Endothelial cell of umbilical vein (primary cell): ENCODE measurements around the gene CA11. TPM values are rescaled to one million over a fixed set of nuclear protein-coding genes. Genes with fewer than 3 reads are reported as not detected.

ENCODE experiments used
- BruUV-seq: library from RNA; stranded (reverse); fragments of 400-500 nt; replicated peaks from 2 replicates; lab custom pipeline; 2021; lab: Mats Ljungman, UMichigan
- CTCF ChIA-PET: fragments of 300-600, 350-600 bp; sonication (Branson Sonifier 250); formaldehyde crosslinking; loops from one replicate; lab custom pipeline; 2021; ENCODE audit warnings: antibody characterized with exemption, inconsistent platforms; lab: Charles Lee
- POLR2A ChIA-PET: fragments of 300-600, 350-600 bp; sonication (Branson Sonifier 250); formaldehyde crosslinking; loops from one replicate; lab custom pipeline; 2021; ENCODE audit warnings: antibody characterized with exemption, inconsistent platforms; lab: Charles Lee
- DNase-seq: peaks from one replicate; pipeline ENCODE4 v3.0.0-alpha.2; 2011; ENCODE audit warnings: low read depth, low spot score
- FAIRE-seq: peaks from 2 replicates; lab custom pipeline; 2011; peaks lifted over from hg19 to GRCh38; lab: Jason Lieb, UNC
- H2AFZ ChIP-seq: 2 replicates; pipeline ENCODE4 v1.6.0; 2012; ENCODE audit warnings: low read depth, low read length, control low read depth, inconsistent platforms
- H3K27ac ChIP-seq: 2 replicates; pipeline ENCODE4 v1.5.1; 2011; ENCODE audit warnings: low read depth, mild to moderate bottlenecking, control low read depth, low read length, moderate library complexity; ENCODE audit not compliant: insufficient read depth
- H3K27me3 ChIP-seq, 2 experiments: 2 replicates each; pipeline versions ENCODE4 v1.6.0 to v1.6.1; 2011; ENCODE audit warnings: low read length in 2 of 2, mixed read lengths in 1 of 2; ENCODE audit not compliant: control insufficient read depth in 2 of 2, insufficient read depth in 2 of 2
- H3K36me3 ChIP-seq, 2 experiments: 2 replicates in 1 of 2; 3 replicates in 1 of 2; pipeline ENCODE4 v1.5.1; 2011; ENCODE audit warnings: low read length in 2 of 2, mild to moderate bottlenecking in 1 of 2, moderate library complexity in 1 of 2; ENCODE audit not compliant: control insufficient read depth in 2 of 2, insufficient read depth in 2 of 2; ENCODE audit errors: extremely low read depth in 1 of 2
- H3K4me1 ChIP-seq: 3 replicates; pipeline ENCODE4 v1.5.1; 2011; ENCODE audit warnings: mild to moderate bottlenecking, low read length; ENCODE audit not compliant: control insufficient read depth, insufficient read depth; ENCODE audit errors: extremely low read depth
- H3K4me2 ChIP-seq: 2 replicates; pipeline ENCODE4 v1.6.1; 2011; ENCODE audit warnings: low read length, control low read depth, mixed read lengths; ENCODE audit not compliant: insufficient read depth
- H3K4me3 ChIP-seq, 3 experiments: fragments of 200-600 bp in 1 of 3; sonication (generic), shearing (Covaris generic) in 1 of 3; replicated peaks in 1 of 3; 2 replicates each; pipeline ENCODE4 v1.5.1; 2011 to 2016; ENCODE audit warnings: control low read depth in 3 of 3, low read length in 3 of 3, mild to moderate bottlenecking in 2 of 3, inconsistent platforms in 1 of 3, low read depth in 1 of 3, moderate library complexity in 1 of 3; ENCODE audit not compliant: insufficient read depth in 1 of 3
- H3K79me2 ChIP-seq: 2 replicates; pipeline ENCODE4 v1.6.0; 2012; ENCODE audit warnings: low read length, inconsistent platforms; ENCODE audit not compliant: control insufficient read depth, insufficient read depth
- H3K9ac ChIP-seq: replicated peaks from 2 replicates; pipeline ENCODE3; 2011; ENCODE audit warnings: low read length, control low read depth; ENCODE audit not compliant: insufficient read depth; ENCODE audit errors: extremely low read depth
- H3K9me1 ChIP-seq: replicated peaks from 3 replicates; pipeline ENCODE4 v1.6.0; 2011; ENCODE audit warnings: mild to moderate bottlenecking, low read length; ENCODE audit not compliant: control insufficient read depth, insufficient read depth; ENCODE audit errors: extremely low read depth
- H3K9me3 ChIP-seq: replicated peaks from 2 replicates; pipeline ENCODE4 v1.5.1; 2012; ENCODE audit warnings: low read length, inconsistent platforms; ENCODE audit not compliant: control insufficient read depth, insufficient read depth
- H4K20me1 ChIP-seq: replicated peaks from 2 replicates; pipeline ENCODE3; 2011; ENCODE audit warnings: mild to moderate bottlenecking, low read length; ENCODE audit not compliant: control insufficient read depth, insufficient read depth; ENCODE audit errors: extremely low read depth
- EZH2 ChIP-seq: IDR thresholded peaks from 2 replicates; pipeline ENCODE4 v1.6.1; 2012; ENCODE audit warnings: borderline replicate concordance, low read depth, mild to moderate bottlenecking, moderate library complexity, low read length, inconsistent platforms; ENCODE audit not compliant: severe bottlenecking
- FOS ChIP-seq: IDR thresholded peaks from 2 replicates; pipeline ENCODE4 v1.6.1; 2011; ENCODE audit warnings: mild to moderate bottlenecking, low read length, moderate library complexity, borderline replicate concordance; ENCODE audit not compliant: insufficient read depth
- GATA2 ChIP-seq: IDR thresholded peaks from 2 replicates; pipeline ENCODE4 v1.7.0; 2011; ENCODE audit warnings: low read depth, mild to moderate bottlenecking, moderate library complexity, mixed read lengths, low read length; ENCODE audit not compliant: insufficient read length, insufficient read depth
- JUN ChIP-seq: IDR thresholded peaks from 2 replicates; pipeline ENCODE4 v1.6.1; 2011; ENCODE audit warnings: borderline replicate concordance, low read depth; ENCODE audit not compliant: insufficient read length, insufficient read depth
- MAX ChIP-seq: IDR thresholded peaks from 2 replicates; pipeline ENCODE4 v1.6.1; 2011; ENCODE audit not compliant: insufficient read depth, insufficient read length
- MYC ChIP-seq: IDR thresholded peaks from one replicate; pipeline ENCODE4 v1.6.1; 2011; ENCODE audit warnings: mild to moderate bottlenecking, low read depth, low read length
- POLR2A ChIP-seq: IDR thresholded peaks from 2 replicates; pipeline ENCODE4 v1.6.1; 2012; ENCODE audit warnings: low read depth, mild to moderate bottlenecking, control low read depth, low read length
- POLR2AphosphoS5 ChIP-seq: IDR thresholded peaks from 2 replicates; pipeline ENCODE4 v1.6.1; 2012; ENCODE audit warnings: low read depth, mild to moderate bottlenecking, control low read depth, low read length, moderate library complexity; ENCODE audit not compliant: insufficient read depth
- dilution Hi-C: fragments of 300-500 bp; cut with MboI; formaldehyde crosslinking; loops from one replicate; pipeline ENCODE4 v1.15.0; 2019; ENCODE audit warnings: low sequenced_read_pairs; ENCODE audit not compliant: extremely low pct_ligation_motif_present
- intact Hi-C: fragments of 100-400 bp; cut with micrococcal nuclease; formaldehyde crosslinking; loops from one replicate; pipeline ENCODE4 v1.10.0; 2022
- polyA plus RNA-seq, 4 experiments: library from polyadenylated mRNA; depleted of rRNA in 3 of 4; stranded (reverse) in 3 of 4; unstranded in 1 of 4; fragments of >200 nt; gene quantifications; 2 replicates each; pipeline versions ENCODE4 v1.2.1 to v1.2.3, GENCODE V29; 2011 to 2012; ENCODE audit warnings: missing spikeins in 1 of 4
- total RNA-seq: library from RNA; stranded (reverse); gene quantifications from 2 replicates; pipeline ENCODE4 v1.2.3, GENCODE V29; 2021
- TF ChIP-seq, protein P1 (sequence below), 2 donors: IDR thresholded peaks; 1 replicate in 1 of 2; 2 replicates in 1 of 2; pipeline ENCODE4 v1.5.1; 2011; ENCODE audit warnings: low read length in 2 of 2, mild to moderate bottlenecking in 2 of 2, moderate library complexity in 2 of 2, control low read depth in 1 of 2, inconsistent platforms in 1 of 2, low read depth in 1 of 2; ENCODE audit not compliant: insufficient read depth in 1 of 2; ENCODE audit errors: extremely low read depth in 1 of 2

Gene CA11
- total and polyA plus RNA-seq, 2 donors (not counting 3 experiments of a cell fraction or from before 2014, with no cell fraction given) = 2.8 to 4.7 TPM

GRCh38 chr19:48627865-48628314 is 18.1 kb downstream of the CA11 start:
- CTCF ChIA-PET = interaction anchor here (0.9 to 1.0 kb wide), 2 partner anchors 43 to 122 kb away, joined by 3 read pairs; no protein-coding TSS in a partner anchor
- no peaks in the 10 kb centered on the region for H3K27me3 ChIP-seq
- H2AFZ ChIP-seq = no peak overlapping the region
- H3K4me3 ChIP-seq = no peak overlapping the region
- POLR2A ChIA-PET = no interaction called here
- H3K9ac ChIP-seq = no peak overlapping the region
- intact Hi-C loops = no loop called here
- H3K9me1 ChIP-seq = no peaks in the 10 kb centered on the region
- no peak overlapping the region for H3K27ac ChIP-seq
- H3K9me3 ChIP-seq = no peaks in the 10 kb centered on the region
- H3K79me2 ChIP-seq = no peaks in the 10 kb centered on the region
- TF ChIP-seq, protein P1, sequence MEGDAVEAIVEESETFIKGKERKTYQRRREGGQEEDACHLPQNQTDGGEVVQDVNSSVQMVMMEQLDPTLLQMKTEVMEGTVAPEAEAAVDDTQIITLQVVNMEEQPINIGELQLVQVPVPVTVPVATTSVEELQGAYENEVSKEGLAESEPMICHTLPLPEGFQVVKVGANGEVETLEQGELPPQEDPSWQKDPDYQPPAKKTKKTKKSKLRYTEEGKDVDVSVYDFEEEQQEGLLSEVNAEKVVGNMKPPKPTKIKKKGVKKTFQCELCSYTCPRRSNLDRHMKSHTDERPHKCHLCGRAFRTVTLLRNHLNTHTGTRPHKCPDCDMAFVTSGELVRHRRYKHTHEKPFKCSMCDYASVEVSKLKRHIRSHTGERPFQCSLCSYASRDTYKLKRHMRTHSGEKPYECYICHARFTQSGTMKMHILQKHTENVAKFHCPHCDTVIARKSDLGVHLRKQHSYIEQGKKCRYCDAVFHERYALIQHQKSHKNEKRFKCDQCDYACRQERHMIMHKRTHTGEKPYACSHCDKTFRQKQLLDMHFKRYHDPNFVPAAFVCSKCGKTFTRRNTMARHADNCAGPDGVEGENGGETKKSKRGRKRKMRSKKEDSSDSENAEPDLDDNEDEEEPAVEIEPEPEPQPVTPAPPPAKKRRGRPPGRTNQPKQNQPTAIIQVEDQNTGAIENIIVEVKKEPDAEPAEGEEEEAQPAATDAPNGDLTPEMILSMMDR (IDR thresholded peaks at IDR 0.05; ENCODE audit: extremely low read depth in 1 of 2, insufficient read depth in 1 of 2, low read depth in 1 of 2, low read length in 2 of 2) = no peak
- no peak for TF ChIP-seq MYC
- dilution Hi-C loops = no loop called here
- H4K20me1 ChIP-seq = no peaks in the 10 kb centered on the region
- FAIRE-seq (no peak), DNase-seq (no peak)
- H3K4me2 ChIP-seq = no peak overlapping the region
- peaks cover 0 to 2% of the 10 kb centered on the region in 2 experiments for H3K36me3 ChIP-seq
- no TSS peak for BruUV-seq
- H3K4me1 ChIP-seq = peaks cover 18% of the 10 kb centered on the region

DNA sequence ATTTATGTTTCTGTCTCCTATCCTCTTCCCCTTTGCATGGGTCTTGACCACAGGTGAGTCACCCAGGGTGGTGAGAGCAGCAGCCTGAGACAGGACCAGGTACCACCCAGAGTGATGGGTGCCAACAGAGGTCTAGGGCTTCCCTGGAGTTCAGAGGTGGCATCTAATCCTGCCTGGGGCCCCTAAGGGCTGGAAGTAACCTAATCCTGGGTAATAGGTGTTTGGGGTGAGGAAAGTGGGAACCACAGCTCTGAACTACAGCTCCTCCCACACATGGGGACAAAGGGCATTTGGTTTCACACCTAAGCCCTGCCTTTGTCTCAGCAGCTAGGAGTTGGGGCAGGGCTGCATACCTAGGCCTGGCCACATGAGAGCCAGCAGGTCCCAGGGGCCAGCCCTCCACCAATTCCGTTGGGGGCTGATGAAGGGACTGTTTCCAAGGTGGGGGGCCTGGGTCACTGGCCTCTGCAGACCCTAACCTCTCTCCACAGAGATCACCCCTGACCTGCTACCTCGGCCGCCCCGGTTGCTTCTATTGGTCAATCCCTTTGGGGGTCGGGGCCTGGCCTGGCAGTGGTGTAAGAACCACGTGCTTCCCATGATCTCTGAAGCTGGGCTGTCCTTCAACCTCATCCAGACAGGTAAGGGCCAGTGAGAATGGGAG is 18.7 kb downstream of the CA11 start:
- ChIA-PET POLR2A (no interaction called here), CTCF (no interaction called here)
- H3K36me3 ChIP-seq = peaks cover 0 to 2% of the 10 kb centered on the region in 2 experiments
- dilution Hi-C loops (no loop called here), intact Hi-C loops (no loop called here)
- DNase-seq (no peak), FAIRE-seq (no peak)
- H2AFZ ChIP-seq = no peak overlapping the region
- no TSS peak for BruUV-seq
- no peak overlapping the region for H3K4me2 ChIP-seq
- H3K4me3 ChIP-seq = no peak overlapping the region
- no peaks in the 10 kb centered on the region for H3K79me2 ChIP-seq
- peaks cover 18% of the 10 kb centered on the region for H3K4me1 ChIP-seq
- no peaks in the 10 kb centered on the region for H3K9me1 ChIP-seq
- no peak overlapping the region for H3K9ac ChIP-seq
- H3K9me3 ChIP-seq = no peaks in the 10 kb centered on the region
- no peak for TF ChIP-seq POLR2A
- TF ChIP-seq POLR2AphosphoS5 = no peak
- TF ChIP-seq MAX = no peak
- no peak for TF ChIP-seq EZH2
- no peak for TF ChIP-seq FOS
- TF ChIP-seq, protein P1 (IDR thresholded peaks at IDR 0.05; ENCODE audit: extremely low read depth in 1 of 2, insufficient read depth in 1 of 2, low read depth in 1 of 2, low read length in 2 of 2) = no peak
- TF ChIP-seq JUN = no peak
- no peak for TF ChIP-seq GATA2
- TF ChIP-seq MYC = no peak
- no peaks in the 10 kb centered on the region for H4K20me1 ChIP-seq
- no peaks in the 10 kb centered on the region for H3K27me3 ChIP-seq
- H3K27ac ChIP-seq = no peak overlapping the region
